Ishikawa (cell line): Measurements from ENCODE around the gene CNTN1.

ENCODE experiments used
- CEBPB ChIP-seq: IDR thresholded peaks from 2 replicates; pipeline ENCODE4 v1.6.1; 2012
- CREB1 ChIP-seq: IDR thresholded peaks from 2 replicates; pipeline ENCODE4 v1.6.1; 2012; ENCODE audit warnings: low read depth
- EP300 ChIP-seq: IDR thresholded peaks from 2 replicates; pipeline ENCODE4 v1.6.1; 2012; ENCODE audit warnings: borderline replicate concordance
- FOXM1 ChIP-seq: IDR thresholded peaks from 2 replicates; pipeline ENCODE4 v1.6.1; 2012; ENCODE audit warnings: low read depth, borderline replicate concordance
- MAX ChIP-seq: IDR thresholded peaks from 2 replicates; pipeline ENCODE4 v1.6.1; 2012
- RAD21 ChIP-seq: IDR thresholded peaks from 2 replicates; pipeline ENCODE4 v1.6.1; 2012; ENCODE audit warnings: low read depth
- REST ChIP-seq: IDR thresholded peaks from 2 replicates; pipeline ENCODE4 v1.6.1; 2012; ENCODE audit warnings: low read depth, mild to moderate bottlenecking
- TCF12 ChIP-seq: IDR thresholded peaks from 2 replicates; pipeline ENCODE4 v1.6.1; 2012; ENCODE audit warnings: low read depth
- TEAD4 ChIP-seq: IDR thresholded peaks from 2 replicates; pipeline ENCODE4 v1.6.1; 2012
- ZBTB7A ChIP-seq: IDR thresholded peaks from 2 replicates; pipeline ENCODE4 v1.6.1; 2012; ENCODE audit warnings: low read depth
- TF ChIP-seq, protein P1 (sequence below): IDR thresholded peaks from 2 replicates; pipeline ENCODE4 v1.6.1; 2012

DNA sequence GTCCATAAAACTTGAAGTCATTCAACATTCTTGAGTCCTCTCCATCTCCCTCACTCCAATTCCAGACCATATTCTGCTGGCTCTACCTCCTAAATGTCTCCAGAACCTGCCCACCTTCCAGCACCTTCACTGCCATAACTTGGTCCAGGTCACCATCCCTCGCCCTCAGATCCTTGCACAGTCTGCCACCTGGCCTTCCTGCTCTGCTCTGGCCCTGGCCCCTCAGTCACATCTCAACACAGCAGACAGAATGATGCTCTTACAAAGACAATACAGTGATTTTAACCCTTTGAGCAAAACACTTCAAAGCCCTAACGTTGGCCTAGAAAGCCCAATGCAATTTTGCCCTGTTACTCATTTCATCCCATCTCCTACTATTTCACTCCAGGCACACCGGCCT, 414.1 kb downstream of the CNTN1 start:
- no peak for TF ChIP-seq RAD21
- no peak for TF ChIP-seq CREB1
- TF ChIP-seq FOXM1: no peak
- TF ChIP-seq CEBPB: no peak
- TF ChIP-seq TEAD4: no peak
- no peak for TF ChIP-seq ZBTB7A
- TF ChIP-seq EP300: no peak
- no peak for TF ChIP-seq TCF12
- TF ChIP-seq, protein P1, sequence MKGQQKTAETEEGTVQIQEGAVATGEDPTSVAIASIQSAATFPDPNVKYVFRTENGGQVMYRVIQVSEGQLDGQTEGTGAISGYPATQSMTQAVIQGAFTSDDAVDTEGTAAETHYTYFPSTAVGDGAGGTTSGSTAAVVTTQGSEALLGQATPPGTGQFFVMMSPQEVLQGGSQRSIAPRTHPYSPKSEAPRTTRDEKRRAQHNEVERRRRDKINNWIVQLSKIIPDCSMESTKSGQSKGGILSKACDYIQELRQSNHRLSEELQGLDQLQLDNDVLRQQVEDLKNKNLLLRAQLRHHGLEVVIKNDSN: no peak
- no peak for TF ChIP-seq MAX
- no peak for TF ChIP-seq REST
